Measurements from ENCODE around the gene COPB1.
"Not testable (repeated sequence)": the region's sequence is repeated elsewhere in the genome, so short reads cannot be mapped to it uniquely, and the experiment has no call there.

COPB1 gene, protein sequence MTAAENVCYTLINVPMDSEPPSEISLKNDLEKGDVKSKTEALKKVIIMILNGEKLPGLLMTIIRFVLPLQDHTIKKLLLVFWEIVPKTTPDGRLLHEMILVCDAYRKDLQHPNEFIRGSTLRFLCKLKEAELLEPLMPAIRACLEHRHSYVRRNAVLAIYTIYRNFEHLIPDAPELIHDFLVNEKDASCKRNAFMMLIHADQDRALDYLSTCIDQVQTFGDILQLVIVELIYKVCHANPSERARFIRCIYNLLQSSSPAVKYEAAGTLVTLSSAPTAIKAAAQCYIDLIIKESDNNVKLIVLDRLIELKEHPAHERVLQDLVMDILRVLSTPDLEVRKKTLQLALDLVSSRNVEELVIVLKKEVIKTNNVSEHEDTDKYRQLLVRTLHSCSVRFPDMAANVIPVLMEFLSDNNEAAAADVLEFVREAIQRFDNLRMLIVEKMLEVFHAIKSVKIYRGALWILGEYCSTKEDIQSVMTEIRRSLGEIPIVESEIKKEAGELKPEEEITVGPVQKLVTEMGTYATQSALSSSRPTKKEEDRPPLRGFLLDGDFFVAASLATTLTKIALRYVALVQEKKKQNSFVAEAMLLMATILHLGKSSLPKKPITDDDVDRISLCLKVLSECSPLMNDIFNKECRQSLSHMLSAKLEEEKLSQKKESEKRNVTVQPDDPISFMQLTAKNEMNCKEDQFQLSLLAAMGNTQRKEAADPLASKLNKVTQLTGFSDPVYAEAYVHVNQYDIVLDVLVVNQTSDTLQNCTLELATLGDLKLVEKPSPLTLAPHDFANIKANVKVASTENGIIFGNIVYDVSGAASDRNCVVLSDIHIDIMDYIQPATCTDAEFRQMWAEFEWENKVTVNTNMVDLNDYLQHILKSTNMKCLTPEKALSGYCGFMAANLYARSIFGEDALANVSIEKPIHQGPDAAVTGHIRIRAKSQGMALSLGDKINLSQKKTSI

DNA sequence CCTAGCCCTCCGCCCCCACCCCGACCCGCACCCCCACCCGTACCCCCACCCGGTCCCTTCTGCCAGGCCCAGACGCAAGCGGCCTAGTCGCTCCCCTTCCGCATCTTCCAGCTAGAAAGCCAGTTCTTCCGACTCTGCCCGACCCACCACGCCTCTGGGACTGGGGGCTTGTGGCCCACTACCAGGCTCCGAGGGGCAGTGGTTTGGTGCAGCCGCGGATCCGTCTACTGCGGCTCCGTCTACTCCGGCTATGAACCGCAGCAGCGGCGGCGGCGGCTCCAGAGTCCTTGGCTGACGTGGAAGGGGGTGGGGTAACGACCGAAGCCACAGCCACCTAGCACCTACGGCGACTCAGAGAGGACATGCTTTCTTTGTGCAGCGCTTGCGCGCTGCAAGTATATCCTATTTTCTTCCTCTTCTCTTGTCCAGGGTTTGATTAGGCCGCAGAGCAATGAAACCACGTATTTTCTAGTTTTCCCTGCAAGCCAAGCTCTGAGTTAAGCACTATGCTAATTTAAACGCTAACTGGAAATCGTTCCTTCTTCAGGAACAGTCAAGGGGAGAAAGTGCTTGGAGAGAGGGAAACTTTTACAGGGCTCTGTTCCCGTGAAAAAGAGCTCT is at the start of gene COPB1:
TSS of gene COPB1 (minus strand) at position 252 of the 621 bp plus-strand sequence. CDS start 883 bp downstream, outside the sequence.
- DNase-seq: peak; percentile 95

DNA sequence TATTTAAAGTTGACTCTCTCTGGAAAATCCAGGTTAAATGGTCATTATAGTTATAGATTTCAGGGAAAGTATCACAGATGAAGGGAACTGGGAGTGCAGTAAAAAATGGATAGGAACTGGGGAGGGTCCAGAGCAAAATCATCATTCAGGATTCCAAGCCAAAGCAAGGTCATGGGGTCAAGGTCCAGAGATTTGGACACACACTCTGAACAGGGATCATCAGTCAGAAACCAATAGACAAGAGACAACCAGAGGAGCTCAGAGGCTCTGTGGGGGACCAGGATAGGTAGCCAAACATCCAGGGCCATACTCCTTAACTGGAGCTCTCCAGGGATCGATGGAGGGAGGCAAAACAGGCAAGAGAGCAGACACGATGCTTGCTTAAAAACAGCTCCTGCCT is 47.8 kb upstream of the COPB1 start:
- no peak for DNase-seq

DNA sequence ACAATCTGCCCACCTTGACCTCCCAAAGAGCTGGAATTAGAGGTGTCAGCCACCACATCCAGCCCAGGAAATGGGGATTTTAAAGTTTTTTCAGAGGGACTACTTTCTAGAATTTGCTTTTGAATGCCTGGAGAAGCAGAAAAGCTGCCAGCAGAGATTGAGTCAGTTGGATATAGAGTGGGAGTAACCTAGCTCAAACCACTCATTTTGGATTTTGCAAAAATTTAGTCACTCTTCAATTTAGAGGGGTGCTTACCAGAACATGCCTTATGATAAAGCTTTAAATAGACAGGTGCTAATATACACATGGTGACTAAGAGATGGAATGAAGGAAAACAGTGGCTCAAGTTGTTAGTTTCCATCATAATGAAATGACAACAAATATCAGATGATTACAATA is 47.1 kb upstream of the COPB1 start:
- DNase-seq: no peak

DNA sequence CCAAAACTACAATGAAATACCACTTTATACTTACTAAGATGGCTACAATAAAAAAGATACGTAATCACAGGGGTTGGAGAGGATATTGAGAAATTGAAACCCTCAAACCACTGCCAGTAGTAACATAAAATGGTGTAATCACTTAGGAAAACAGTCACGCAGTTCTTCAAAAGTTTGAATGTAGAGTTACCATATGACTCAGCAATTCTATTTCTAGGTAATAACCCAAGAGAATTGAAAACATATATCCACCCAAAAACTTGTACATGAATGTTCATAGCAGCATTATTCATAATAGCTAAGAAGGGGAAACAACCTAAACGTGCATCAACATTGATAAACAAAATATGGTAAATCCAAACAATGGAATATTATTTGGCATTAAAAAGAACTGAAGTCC is 45.0 kb upstream of the COPB1 start:
- DNase-seq: no peak

DNA sequence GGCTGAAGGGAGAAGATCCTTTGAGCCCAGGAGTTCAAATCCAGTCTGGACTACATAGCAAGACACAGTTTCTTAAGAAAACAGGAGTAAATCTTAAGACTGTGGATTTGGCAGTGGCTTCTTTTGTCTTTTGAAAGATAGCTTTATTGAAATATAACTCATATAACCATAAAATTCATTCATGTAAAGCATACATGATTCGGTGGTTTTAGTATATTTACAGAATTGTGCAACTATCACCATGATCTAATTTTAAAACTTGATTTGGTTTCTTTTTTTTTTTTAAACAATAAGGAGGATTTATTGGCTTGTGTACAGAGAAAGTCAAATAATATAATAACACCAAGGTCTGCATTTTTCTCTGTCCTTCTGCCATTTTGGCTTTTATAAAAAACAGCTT is 43.6 kb upstream of the COPB1 start:
- no peak for DNase-seq

DNA sequence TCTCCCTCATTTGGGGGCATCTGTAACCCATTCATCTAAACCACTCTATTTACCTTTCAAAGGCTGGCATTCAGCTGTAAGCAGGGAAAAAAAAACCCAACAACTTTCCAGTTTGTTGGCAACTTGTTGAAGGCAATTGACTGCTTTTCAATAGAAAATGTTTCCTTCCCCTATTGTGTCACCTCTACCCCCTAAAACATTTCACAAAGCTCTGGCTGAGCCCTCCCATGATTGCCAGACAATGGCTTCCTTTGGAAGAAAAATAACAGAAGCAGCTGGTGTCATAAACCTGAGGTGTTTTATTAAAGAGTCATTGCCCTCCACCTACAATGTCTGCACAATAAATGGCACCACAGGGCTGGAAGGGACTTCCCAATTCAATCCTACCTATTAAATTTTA is 42.7 kb upstream of the COPB1 start:
- DNase-seq: no peak

DNA sequence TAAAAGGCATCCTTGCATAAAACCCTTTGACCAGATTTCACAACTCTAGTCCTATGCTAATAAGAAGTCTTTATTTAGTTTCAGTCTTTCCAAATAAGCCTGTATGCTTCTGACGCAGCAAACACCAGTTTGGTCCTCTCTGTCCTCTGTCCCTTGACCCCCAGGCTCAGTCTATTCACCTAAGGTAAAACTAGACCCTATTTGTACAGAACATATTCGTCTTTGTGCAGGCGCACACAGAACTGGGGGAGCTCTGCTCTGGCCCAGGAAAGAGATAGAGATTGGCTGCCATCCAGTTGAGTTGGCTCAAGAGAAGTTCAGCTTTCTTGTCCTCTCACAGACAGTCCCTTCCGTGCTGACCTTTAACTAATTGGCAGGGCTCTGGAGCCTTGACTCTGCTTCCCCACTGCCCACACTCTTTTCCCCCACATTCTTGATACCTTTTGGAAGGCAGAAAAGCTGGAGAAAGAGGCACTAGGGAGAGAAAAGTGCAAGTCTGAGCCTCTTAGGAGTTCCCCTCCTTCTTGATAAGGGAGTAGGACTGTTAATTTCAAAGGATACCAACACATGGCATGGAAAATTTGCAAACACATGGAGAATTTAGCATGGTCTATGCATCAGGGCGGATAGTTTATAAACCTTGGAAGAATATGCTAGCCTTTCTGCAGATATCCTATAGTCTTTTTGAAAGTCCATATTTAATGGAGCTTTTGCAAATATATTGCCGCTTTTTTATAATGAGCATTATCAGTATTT is 41.8 kb upstream of the COPB1 start:
- no peak for DNase-seq

DNA sequence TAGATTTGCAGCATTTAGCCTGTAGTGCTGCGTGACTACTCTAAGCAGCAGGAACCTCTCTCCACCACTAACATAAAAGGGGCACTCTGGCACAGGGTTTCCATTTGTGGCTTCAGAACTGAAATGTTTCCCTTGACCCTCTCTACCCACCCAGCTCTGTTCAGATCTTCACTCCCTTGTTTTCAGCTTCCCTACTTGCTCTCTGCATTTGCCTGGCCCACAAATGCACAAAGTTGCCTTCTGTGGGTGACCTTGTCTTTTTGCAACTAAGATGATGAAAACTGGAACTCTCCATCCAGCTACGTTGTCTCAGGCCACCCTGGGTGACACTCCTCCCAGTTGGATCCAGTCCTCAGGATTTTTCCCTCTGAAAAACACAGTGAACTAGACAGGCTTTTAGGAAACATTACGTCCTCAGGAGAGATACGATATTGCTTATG is 40.4 kb upstream of the COPB1 start:
- DNase-seq: no peak

DNA sequence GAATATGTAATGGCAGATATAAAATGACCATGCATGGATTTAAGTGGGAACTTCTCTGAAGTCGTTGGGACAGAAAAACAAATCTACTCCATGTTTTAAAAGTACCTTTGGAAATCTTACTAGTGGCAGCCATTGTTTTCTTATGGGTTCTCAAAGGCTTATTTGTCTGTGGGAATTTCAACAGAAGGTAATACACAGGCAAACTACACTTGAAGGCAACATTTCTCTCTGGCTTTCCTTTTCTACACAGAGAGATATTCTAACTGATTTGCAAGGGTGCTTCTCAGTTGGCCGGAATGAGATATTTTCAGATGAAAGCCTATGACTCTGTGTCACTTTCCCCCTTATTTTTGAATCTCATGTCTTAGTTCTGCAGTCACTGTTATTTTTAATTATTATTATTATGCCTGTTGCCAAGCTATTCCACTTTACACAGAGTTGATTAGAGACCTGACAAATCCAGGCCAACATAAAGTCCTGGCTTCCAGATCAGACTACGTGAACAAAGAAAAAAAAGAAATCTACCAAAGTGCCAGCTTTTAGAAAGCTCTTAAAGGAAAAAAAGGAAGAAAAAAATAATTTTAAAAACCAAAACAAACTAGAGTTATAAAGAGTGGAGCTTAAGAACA is 39.4 kb upstream of the COPB1 start:
- DNase-seq: no peak

DNA sequence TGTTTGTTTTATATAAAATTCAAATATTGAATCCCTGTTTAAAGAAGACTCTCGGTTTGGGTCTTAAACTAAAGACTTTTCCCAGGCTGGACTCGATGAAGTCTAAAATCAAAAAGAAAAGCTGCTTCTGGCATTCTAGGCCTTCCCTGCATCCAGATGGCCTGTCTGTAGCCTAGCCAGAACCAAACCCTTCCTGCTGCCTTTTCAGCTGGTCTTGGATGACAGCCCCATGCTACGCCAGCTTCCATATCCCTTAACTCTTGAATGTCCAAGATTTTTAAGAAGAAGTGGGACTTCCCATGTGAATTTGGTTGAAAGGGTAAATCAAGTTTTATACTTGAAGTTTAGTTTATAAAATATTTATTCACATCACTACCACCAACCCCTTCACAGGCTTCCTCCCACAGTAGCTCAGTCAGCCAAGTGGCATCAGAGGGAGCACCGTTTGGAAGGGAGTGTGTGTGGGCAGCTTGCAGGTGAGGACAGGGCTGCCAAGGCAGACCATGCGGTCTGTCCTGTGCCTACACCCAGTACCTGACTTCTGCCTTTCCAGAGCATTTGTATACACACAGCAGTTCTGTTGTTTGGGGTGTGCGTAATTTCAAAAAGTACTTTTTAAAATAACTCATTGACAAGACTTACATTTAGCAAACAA is 38.8 kb upstream of the COPB1 start:
- DNase-seq: no peak

DNA sequence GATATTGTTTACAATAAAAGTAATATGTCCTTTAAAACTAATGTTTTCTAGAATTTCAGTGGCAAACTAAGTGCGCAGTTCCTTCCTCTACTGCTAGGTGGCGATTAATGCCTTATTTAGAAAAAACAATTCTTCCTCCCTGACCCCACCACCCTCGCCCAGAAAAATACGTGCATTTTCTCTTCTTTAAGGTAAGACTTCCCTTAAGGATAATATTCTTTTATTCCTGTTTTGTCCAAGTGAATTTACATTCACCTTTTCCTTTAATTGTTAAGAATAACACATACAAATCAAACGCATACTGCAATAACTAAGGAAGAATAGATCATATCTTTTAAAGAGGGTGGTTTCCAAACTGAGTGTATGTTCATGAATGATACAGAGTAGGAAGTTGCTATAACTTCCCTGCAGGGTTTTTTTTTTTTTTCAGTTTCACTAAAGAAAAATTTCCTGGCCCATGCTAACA is 37.6 kb upstream of the COPB1 start:
- peak; percentile 42 for DNase-seq

DNA sequence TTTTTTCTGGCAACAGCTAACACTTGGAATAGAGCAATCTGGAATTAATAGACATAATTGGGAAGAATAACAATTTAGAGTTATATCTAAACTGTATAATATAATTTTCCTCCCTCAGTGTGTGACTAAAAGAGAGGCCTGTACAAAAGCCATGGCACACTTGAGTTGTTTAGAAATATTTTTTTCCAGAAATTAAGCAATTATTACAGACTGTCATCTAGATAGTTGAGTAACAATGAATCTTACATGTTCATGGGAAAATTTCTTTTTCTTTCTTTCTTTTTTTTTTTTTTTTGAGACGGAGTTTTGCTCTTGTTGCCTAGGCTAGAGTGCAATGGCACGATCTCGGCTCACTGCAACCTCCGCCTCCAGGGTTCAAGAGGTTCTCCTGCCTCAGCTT is 35.6 kb upstream of the COPB1 start:
- not testable (repeated sequence) for DNase-seq

DNA sequence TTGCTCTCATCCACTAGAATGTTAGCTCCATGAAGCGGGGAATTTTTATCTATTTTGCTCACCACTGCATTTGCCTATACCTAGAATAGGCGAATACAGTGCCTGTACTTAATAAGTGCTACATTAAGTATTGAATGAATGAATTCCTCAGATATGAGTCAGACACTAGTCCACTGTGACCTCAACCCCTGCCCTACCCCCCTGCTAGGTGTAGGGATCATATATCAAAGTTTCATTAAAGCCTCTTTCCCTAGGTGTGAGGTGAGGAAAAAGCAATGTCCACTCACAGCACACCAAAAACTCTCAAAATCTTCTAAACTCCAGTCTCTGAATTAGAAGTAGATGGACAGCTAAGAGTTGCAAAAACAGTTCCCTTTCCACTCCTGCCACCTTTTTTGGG is 30.3 kb upstream of the COPB1 start:
- no peak for DNase-seq

DNA sequence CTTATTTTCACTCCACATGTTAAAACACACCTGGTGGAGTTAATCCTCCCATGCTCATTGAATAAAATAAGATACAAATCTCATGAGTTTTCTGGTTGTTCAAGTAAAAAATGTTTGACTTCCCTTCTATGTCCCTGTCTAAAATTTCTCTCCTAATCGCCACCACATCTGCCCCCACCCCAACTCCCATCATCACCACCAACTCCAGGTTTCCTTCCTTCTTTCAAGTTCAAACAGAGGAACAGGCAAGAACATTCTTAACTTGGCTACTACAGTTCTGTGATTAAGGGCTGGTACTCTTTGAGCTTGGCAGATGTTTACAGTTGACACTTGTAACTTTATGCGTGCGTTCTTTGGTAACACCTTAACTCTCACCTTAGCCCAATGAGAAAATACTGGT is 29.7 kb upstream of the COPB1 start:
- DNase-seq: no peak

DNA sequence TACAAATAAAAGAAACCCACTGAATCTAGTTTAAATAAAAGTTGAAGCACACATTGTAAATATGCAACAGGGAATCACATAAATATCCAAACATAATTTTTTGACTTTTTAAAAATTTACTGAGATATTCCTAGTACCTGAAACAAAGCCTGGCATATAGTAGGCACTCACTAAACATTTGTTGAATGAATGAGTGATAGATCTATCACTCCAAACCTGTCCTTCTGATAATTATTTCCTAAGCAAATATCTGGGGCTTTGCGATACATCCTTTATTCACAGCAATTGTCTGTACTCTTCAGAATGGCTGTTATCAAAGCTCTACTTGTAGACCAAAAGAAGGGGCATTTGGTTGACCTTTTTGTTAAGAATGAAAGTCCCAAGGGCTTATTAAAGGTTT is 23.2 kb upstream of the COPB1 start:
- no peak for DNase-seq

DNA sequence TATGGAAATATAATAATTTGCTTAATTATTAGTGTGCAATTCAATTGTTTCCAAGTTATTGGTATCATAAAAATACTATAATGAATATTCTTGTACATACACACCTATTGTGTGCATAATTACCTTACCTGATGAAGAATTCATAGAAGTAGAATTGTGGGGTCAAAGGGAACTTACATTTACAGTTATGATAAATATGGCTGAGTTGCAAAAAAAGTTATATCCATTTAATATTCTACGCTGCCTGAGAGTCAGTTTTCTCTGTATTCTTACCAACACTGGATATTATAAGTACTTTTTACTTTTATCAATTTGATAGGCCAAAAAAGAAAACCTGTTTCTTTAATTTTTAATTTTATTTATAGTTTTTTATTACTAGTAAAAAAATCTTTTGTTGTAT is 22.6 kb upstream of the COPB1 start:
- DNase-seq: no peak

DNA sequence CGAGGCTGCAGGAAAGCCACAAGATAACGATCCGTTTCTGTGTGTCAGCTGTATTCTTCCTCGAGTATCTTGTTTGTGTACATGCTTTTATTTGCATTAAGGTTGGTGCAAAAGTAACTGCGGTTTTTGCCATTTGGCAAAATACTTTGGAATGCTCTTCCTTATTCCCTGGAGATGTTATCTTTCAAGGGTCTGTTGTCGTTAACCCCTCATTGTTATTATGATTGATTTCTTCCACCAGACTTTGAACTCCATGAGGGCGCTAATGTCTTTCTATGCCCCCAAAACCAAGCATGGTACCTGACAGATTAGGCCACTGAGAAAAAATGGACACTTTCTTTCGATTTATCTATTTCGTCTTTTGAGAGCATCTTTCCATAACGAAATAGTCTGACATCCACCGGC is 21.1 kb upstream of the COPB1 start:
- DNase-seq: no peak

DNA sequence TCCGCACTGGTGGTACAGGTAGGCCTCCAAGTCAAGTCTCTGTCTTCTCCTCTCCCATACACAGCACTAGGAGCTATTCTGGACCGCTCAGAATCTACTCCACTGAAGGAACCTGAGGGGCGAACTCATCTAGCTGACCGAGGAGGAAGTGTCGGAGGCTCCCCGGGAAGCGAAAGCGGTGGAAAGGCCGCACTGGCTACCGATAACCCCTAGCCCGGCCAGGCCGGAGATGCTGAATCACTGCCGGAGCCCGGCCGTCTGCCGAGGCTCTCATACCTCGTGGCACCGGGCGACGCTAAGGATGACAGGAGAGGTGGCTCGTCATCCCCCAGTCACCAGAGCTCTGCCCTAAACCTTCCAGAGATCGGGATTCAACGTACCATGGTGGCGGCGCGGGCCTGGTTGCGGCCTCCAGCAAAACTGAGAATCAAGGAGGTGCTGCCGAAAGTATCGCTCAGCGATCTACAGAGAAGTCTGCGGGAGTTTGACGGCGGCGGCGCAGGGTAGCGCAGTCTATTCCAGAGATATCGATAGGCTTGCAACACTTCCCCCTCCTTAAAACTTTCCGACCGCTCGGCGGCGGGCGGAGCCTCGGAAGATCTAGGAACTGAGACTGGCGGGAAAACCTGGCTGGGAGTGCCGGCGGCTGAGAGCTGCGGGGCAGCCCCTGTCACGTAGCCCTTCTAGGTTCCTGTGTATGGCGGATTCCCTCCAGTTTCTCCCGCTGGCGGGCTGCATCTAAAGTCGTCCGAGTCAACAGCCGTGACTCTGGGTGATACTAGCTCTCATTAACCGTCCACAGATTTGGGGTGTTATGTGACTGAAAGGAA is 20.5 kb upstream of the COPB1 start, which contains the start of gene PSMA1:
TSS of gene PSMA1 (minus strand) at position 470 of the 830 bp plus-strand sequence. CDS start at position 383, 87 bp downstream.
- peak; percentile 96 for DNase-seq

DNA sequence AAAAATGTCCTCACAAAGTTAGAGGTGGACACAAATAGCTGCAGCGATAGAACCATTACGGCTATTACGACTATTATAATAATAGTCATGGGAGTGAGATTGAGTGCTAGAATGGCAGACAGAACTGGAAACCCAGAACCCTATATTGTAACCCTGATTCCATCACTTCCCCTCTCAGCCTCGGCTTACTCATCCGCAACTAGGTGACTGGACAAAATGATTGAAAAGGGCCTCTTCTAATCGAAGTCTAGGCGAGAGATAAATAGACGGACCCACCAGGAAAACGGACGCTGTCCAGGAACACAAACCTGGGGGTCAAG is 19.9 kb upstream of the COPB1 start:
- DNase-seq: peak; percentile 37

DNA sequence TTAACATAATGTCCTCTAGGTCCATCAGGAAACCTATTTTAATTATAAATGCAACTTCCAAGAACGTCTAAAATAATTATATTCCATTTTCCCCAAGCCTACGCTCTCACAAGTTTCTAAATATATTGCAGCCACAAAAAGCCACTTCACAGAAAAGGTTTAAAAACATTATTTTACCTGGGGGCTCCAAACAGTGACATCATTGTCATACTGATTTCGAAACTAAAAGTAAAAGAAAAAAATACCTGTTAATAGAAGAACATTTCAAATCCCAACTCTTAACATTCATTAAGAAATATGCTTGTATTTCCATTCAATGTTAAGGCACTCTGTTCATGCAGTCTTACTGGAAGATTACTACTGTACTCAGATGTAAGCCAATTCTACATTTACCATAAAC is 19.2 kb upstream of the COPB1 start:
- no peak for DNase-seq

DNA sequence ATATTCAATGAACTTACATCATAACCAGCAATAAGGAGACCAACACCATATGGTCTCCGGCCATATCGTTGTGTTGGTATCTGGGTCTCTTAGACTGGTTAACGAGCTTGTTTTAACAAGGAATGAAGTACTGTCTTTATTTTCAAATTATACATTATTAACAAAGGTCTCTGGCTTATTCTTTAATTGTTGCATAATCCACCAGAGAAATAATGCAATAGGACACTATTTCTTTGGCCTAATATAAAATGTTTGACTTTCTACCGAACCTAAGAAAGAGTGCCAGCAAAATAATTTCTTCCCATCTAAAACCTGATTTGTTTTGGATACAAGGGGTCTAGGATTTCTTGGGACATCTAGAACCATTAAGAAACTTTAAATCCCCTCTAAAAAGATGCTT is 14.2 kb upstream of the COPB1 start:
- DNase-seq: no peak

All from stimulated activated CD4-positive, alpha-beta T cell treated with anti-CD3 and anti-CD28 coated beads, Interleukin-15, amount 100 ng/mL, for 24 hours (primary cell).